K562 (cell line): ENCODE measurements around the gene SLCO1A2. TPM values are rescaled to one million over a fixed set of nuclear protein-coding genes. Genes with fewer than 3 reads are reported as not detected.

Experiments
- ATAC-seq: fragments of 200-7000 bp; cut with Tn5 transposase; 3 replicates; pipeline ENCODE4 v1.9.1; 2020; ENCODE audit warnings: moderate library complexity
- BruUV-seq: library from RNA; stranded (reverse); fragments of 400-500 nt; replicated peaks from 2 replicates; lab custom pipeline; 2021; lab: Mats Ljungman, UMichigan
- CTCF ChIA-PET: fragments of 300-600 bp; formaldehyde crosslinking; extraction: SDS; loops from one replicate; lab custom pipeline; 2021; ENCODE audit warnings: low intra/inter-chr PET ratio; lab: Yijun Ruan, JAX
- POLR2A ChIA-PET: fragments of 300-600, 350-650 bp; sonication (Branson Sonifier 250); formaldehyde crosslinking; extraction: SDS; loops from one replicate; lab custom pipeline; 2021; ENCODE audit warnings: antibody characterized with exemption, inconsistent platforms; lab: Yijun Ruan, JAX
- DNase-seq, 4 experiments: peaks; one replicate each; pipeline versions ENCODE4 v3.0.0 to v3.0.0-alpha.2; 2011 to 2018; ENCODE audit warnings: low spot score in 3 of 4, mixed read lengths in 3 of 4; ENCODE audit errors: extremely low read depth in 1 of 4
- FAIRE-seq: peaks from 2 replicates; lab custom pipeline; 2011; peaks lifted over from hg19 to GRCh38; lab: Jason Lieb, UNC
- H2AFZ ChIP-seq: 2 replicates; pipeline ENCODE4 v1.6.0; 2011; ENCODE audit warnings: low read depth, low read length, control low read depth, inconsistent platforms
- H3K27ac ChIP-seq: fragments of 200-600 bp; 3 replicates; pipeline ENCODE4 v1.8.0; 2011; ENCODE audit warnings: low read depth, mild to moderate bottlenecking, control low read depth, inconsistent platforms, low read length, moderate library complexity, mixed read lengths; ENCODE audit errors: extremely low read depth
- H3K27me3 ChIP-seq, 2 experiments: fragments of 300-600 bp in 1 of 2; 2 replicates in 1 of 2; 3 replicates in 1 of 2; pipeline versions ENCODE4 v1.6.0 to v1.8.0; 2011; ENCODE audit warnings: inconsistent platforms in 2 of 2, low read length in 2 of 2, mild to moderate bottlenecking in 1 of 2, mixed read lengths in 1 of 2, moderate library complexity in 1 of 2; ENCODE audit not compliant: control insufficient read depth in 2 of 2, insufficient read depth in 2 of 2
- H3K36me3 ChIP-seq: fragments of 300-600 bp; 3 replicates; pipeline ENCODE4 v1.8.0; 2011; ENCODE audit warnings: mild to moderate bottlenecking, low read length, inconsistent platforms; ENCODE audit not compliant: control insufficient read depth, insufficient read depth
- H3K4me1 ChIP-seq, 2 experiments: fragments of 200-600 bp in 1 of 2; replicated peaks in 1 of 2; 2 replicates in 1 of 2; 3 replicates in 1 of 2; pipeline versions ENCODE4 v1.5.1 to v1.8.0; 2011; ENCODE audit warnings: inconsistent platforms in 2 of 2, low read length in 2 of 2, mild to moderate bottlenecking in 1 of 2, mixed read lengths in 1 of 2, moderate library complexity in 1 of 2; ENCODE audit not compliant: control insufficient read depth in 2 of 2, insufficient read depth in 2 of 2
- H3K4me2 ChIP-seq: 2 replicates; pipeline ENCODE4 v1.6.1; 2011; ENCODE audit warnings: low read length, control low read depth, inconsistent platforms, mixed read lengths; ENCODE audit not compliant: insufficient read depth
- H3K4me3 ChIP-seq: fragments of 200-600 bp; sonication (generic), shearing (Covaris generic); 2 replicates; pipeline ENCODE4 v1.5.1; 2016; ENCODE audit warnings: control low read depth, inconsistent platforms
- H3K79me2 ChIP-seq: fragments of 200-600 bp; 3 replicates; pipeline ENCODE4 v1.8.0; 2011; ENCODE audit warnings: low read length, inconsistent platforms; ENCODE audit not compliant: control insufficient read depth, insufficient read depth
- H3K9ac ChIP-seq, 2 experiments: 2 replicates each; pipeline versions ENCODE4 v1.6.0 to v1.6.1; 2011; ENCODE audit warnings: low read depth in 2 of 2, low read length in 2 of 2, control low read depth in 1 of 2, inconsistent platforms in 1 of 2, mild to moderate bottlenecking in 1 of 2, mixed read lengths in 1 of 2; ENCODE audit not compliant: insufficient read depth in 1 of 2
- H3K9me1 ChIP-seq: one replicate; pipeline ENCODE4 v1.6.0; 2011; ENCODE audit warnings: inconsistent platforms, mild to moderate bottlenecking, low read length, moderate library complexity; ENCODE audit not compliant: control insufficient read depth, insufficient read depth
- H3K9me3 ChIP-seq: replicated peaks from 2 replicates; pipeline ENCODE4 v1.5.1; 2011; ENCODE audit warnings: low read depth, low read length, inconsistent platforms; ENCODE audit not compliant: control insufficient read depth, insufficient read depth
- H4K20me1 ChIP-seq: replicated peaks from 2 replicates; pipeline ENCODE4 v1.6.1; 2011; ENCODE audit warnings: low read length, inconsistent platforms, mixed read lengths; ENCODE audit not compliant: control insufficient read depth, insufficient read depth
- FOXP1 ChIP-seq: sonication (generic); formaldehyde crosslinking; IDR thresholded peaks from 2 replicates; pipeline ENCODE4 v1.8.0; 2022; ENCODE audit warnings: mild to moderate bottlenecking, missing genetic modification reagents
- GATA2 ChIP-seq: sonication (generic); formaldehyde crosslinking; IDR thresholded peaks from 2 replicates; pipeline ENCODE4 v1.4.0; 2020; ENCODE audit warnings: mild to moderate bottlenecking, missing genetic modification reagents
- HDAC1 ChIP-seq, 2 experiments: fragments of 450-650 bp; IDR thresholded peaks; 2 replicates each; pipeline ENCODE4 v1.6.1; 2016 to 2017; ENCODE audit warnings: inconsistent platforms in 1 of 2, mild to moderate bottlenecking in 1 of 2, moderate library complexity in 1 of 2
- MBD2 ChIP-seq: sonication (generic); IDR thresholded peaks from 2 replicates; pipeline ENCODE4 v1.6.1; 2016; ENCODE audit warnings: low read depth, borderline replicate concordance
- MTF1 ChIP-seq: fragments of 250-450 bp; sonication (Bioruptor Pico); IDR thresholded peaks from 2 replicates; pipeline ENCODE4 v1.9.0; 2021; ENCODE audit warnings: moderate library complexity, mild to moderate bottlenecking, inconsistent platforms, borderline replicate concordance
- MXI1 ChIP-seq: IDR thresholded peaks from 2 replicates; pipeline ENCODE4 v1.6.1; 2011; ENCODE audit warnings: low read depth, mild to moderate bottlenecking, improper control_type of control experiment, low read length
- NFATC3 ChIP-seq: fragments of 450-650 bp; IDR thresholded peaks from 2 replicates; pipeline ENCODE4 v1.6.1; 2017; ENCODE audit warnings: mild to moderate bottlenecking
- NFIX ChIP-seq: fragments of 250-450 bp; sonication (Bioruptor Pico); IDR thresholded peaks from 2 replicates; pipeline ENCODE4 v1.4.0; 2020; ENCODE audit warnings: low read depth, mild to moderate bottlenecking, moderate library complexity
- NFYB ChIP-seq: IDR thresholded peaks from 2 replicates; pipeline ENCODE4 v1.6.1; 2011; ENCODE audit warnings: mild to moderate bottlenecking, moderate library complexity; ENCODE audit not compliant: insufficient read length; ENCODE audit errors: extremely low read depth
- PATZ1 ChIP-seq: fragments of 250-450 bp; sonication (Bioruptor Pico); IDR thresholded peaks from 2 replicates; pipeline ENCODE4 v1.5.0; 2020; ENCODE audit warnings: mild to moderate bottlenecking, borderline replicate concordance
- PHF21A ChIP-seq: fragments of 450-650 bp; IDR thresholded peaks from 2 replicates; pipeline ENCODE4 v1.6.1; 2017; ENCODE audit warnings: low read depth, borderline replicate concordance
- RBBP5 ChIP-seq: fragments of 200-600 bp; sonication (generic); IDR thresholded peaks from 2 replicates; pipeline ENCODE4 v1.6.1; 2012; ENCODE audit warnings: borderline replicate concordance, mild to moderate bottlenecking, low read length, control low read depth, inconsistent platforms; ENCODE audit not compliant: insufficient read depth, poor library complexity, severe bottlenecking
- RNF2 ChIP-seq: sonication (generic); IDR thresholded peaks from 2 replicates; pipeline ENCODE4 v1.6.1; 2016
- STAT6 ChIP-seq: sonication (generic); formaldehyde crosslinking; IDR thresholded peaks from 2 replicates; pipeline ENCODE4 v1.8.1; 2023; ENCODE audit warnings: mild to moderate bottlenecking, missing genetic modification reagents
- TAF15 ChIP-seq: fragments of 200-400 bp; formaldehyde crosslinking; IDR thresholded peaks from 2 replicates; pipeline ENCODE4 v1.6.1; 2017; ENCODE audit warnings: mild to moderate bottlenecking, low read depth, low read length, moderate library complexity
- TARDBP ChIP-seq: fragments of 450-650 bp; IDR thresholded peaks from 2 replicates; pipeline ENCODE4 v1.6.1; 2016
- TCF7L2 ChIP-seq: fragments of 150-350 bp; IDR thresholded peaks from 2 replicates; pipeline ENCODE4 v1.6.1; 2016; ENCODE audit warnings: low read depth, mild to moderate bottlenecking, low read length, moderate library complexity
- ZC3H11A ChIP-seq: IDR thresholded peaks from 2 replicates; pipeline ENCODE4 v1.6.1; 2012; ENCODE audit warnings: low read depth, low read length, improper control_type of control experiment
- ZNF583 ChIP-seq: fragments of 250-450 bp; sonication (Bioruptor Pico); IDR thresholded peaks from 2 replicates; pipeline ENCODE4 v1.4.0; 2020
- in situ Hi-C: fragments of 300-500 bp; cut with MboI; formaldehyde crosslinking; loops from 4 replicates; pipeline ENCODE4 v1.15.0; 2018; ENCODE audit warnings: inconsistent platforms, mixed read lengths
- intact Hi-C: fragments of 100-400 bp; cut with micrococcal nuclease; formaldehyde crosslinking; loops from 2 replicates; pipeline ENCODE4 v1.14.2; 2022
- polyA plus RNA-seq, 8 experiments: library from polyadenylated mRNA; depleted of rRNA in 4 of 8; stranded (reverse) in 5 of 8; unstranded in 3 of 8; fragments of >200 nt; fragmentation: Nextera tagmentation in 2 of 8; fragmentation: Illumina TruSeq in 1 of 8; extraction: Ambion mirVana in 2 of 8; extraction: Trizol in 1 of 8; gene quantifications; 2 replicates each; pipeline versions ENCODE4 v1.2.1 to v1.2.3, GENCODE V29; 2011 to 2014; ENCODE audit warnings: inconsistent platforms in 1 of 8, missing spikeins in 1 of 8
- total RNA-seq, 7 experiments: library from RNA; depleted of rRNA in 6 of 7; stranded (reverse); fragments of >200 nt in 6 of 7; fragmentation: Illumina TruSeq in 2 of 7; extraction: Trizol in 2 of 7; gene quantifications; 2 replicates each; pipeline versions ENCODE4 v1.2.1 to v1.2.3, GENCODE V29; 2011 to 2021; ENCODE audit warnings: low replicate concordance in 1 of 7

The SLCO1A2 gene
- total and polyA plus RNA-seq, 9 of the 15 experiments (the other 6 are each of a cell fraction or from before 2014, with no cell fraction given) = 1.2 to 4.4 (median 2.6) TPM

GRCh38 chr12:21223930-21224329 is 110.8 kb downstream of the SLCO1A2 start (continued):
- TF ChIP-seq STAT6 (CRISPR knock-in tag) = no peak
- no peak for TF ChIP-seq FOXP1
- no peak for TF ChIP-seq MXI1
- TF ChIP-seq ZC3H11A = no peak
- no peak for TF ChIP-seq HDAC1 (IDR thresholded peaks at IDR 0.05)
- TF ChIP-seq GATA2 (CRISPR knock-in tag) = no peak
- TF ChIP-seq ZNF583 (CRISPR knock-in tag) = no peak
- TF ChIP-seq TARDBP = no peak

GRCh38 chr12:21221778-21222177 is 112.9 kb downstream of the SLCO1A2 start:
- no peak for FAIRE-seq
- no TSS peak for BruUV-seq
- TF ChIP-seq NFATC3 (no peak), RNF2 (no peak), PATZ1 (CRISPR knock-in tag) (no peak), NFIX (no peak), MBD2 (no peak), TCF7L2 (no peak), NFYB (no peak), RBBP5 (no peak), MTF1 (CRISPR knock-in tag) (no peak), TAF15 (no peak), PHF21A (no peak)

More at GRCh38 chr12:21221778-21222177, 112.9 kb downstream of the SLCO1A2 start:
- H3K4me3 ChIP-seq = no peak overlapping the region
- CTCF ChIA-PET = no interaction called here
- intact Hi-C loops = no loop called here
- no peak overlapping the region for H2AFZ ChIP-seq
- no peak for DNase-seq
- no peaks in the 10 kb centered on the region for H3K4me1 ChIP-seq
- in situ Hi-C loops = no loop called here
- H3K9ac ChIP-seq = no peak overlapping the region
- H3K27ac ChIP-seq = no peak overlapping the region
- no peaks in the 10 kb centered on the region for H3K79me2 ChIP-seq
- no peaks in the 10 kb centered on the region for H3K9me3 ChIP-seq
- H3K4me2 ChIP-seq = no peak overlapping the region
- ATAC-seq = no peak
- no peaks in the 10 kb centered on the region for H3K27me3 ChIP-seq
- no peaks in the 10 kb centered on the region for H3K36me3 ChIP-seq
- POLR2A ChIA-PET = no interaction called here
- H3K9me1 ChIP-seq = no peaks in the 10 kb centered on the region
- no peaks in the 10 kb centered on the region for H4K20me1 ChIP-seq
